HepG2 (cell line): ENCODE results near the gene JMJD1C. TPM values are rescaled to one million over a fixed set of nuclear protein-coding genes. Genes with fewer than 3 reads are reported as not detected.

ENCODE experiments used
- AKAP8 ChIP-seq: sonication (generic); formaldehyde crosslinking; IDR thresholded peaks from 2 replicates; pipeline ENCODE4 v1.5.1; 2020; ENCODE audit warnings: mild to moderate bottlenecking, missing genetic modification reagents
- BCL6 ChIP-seq: IDR thresholded peaks from 2 replicates; pipeline ENCODE4 v1.6.1; 2016; ENCODE audit warnings: missing genetic modification reagents, missing compliant biosample characterization
- HDAC2 ChIP-seq: sonication (generic); formaldehyde crosslinking; IDR thresholded peaks from 2 replicates; pipeline ENCODE4 v1.4.0; 2020; ENCODE audit warnings: missing genetic modification reagents
- IKZF1 ChIP-seq: fragments of 450-650 bp; IDR thresholded peaks from 2 replicates; pipeline ENCODE4 v1.7.1; 2016
- IKZF4 ChIP-seq: sonication (generic); formaldehyde crosslinking; IDR thresholded peaks from 2 replicates; pipeline ENCODE4 v1.5.1; 2020; ENCODE audit warnings: borderline replicate concordance, mild to moderate bottlenecking, low read depth, missing genetic modification reagents; ENCODE audit errors: not compliant biosample characterization
- KLF16 ChIP-seq, 2 experiments: sonication (generic) in 1 of 2; formaldehyde crosslinking in 1 of 2; IDR thresholded peaks; 2 replicates each; pipeline versions ENCODE4 v1.6.1 to v1.8.0; 2016 to 2023; ENCODE audit warnings: missing genetic modification reagents in 2 of 2, missing compliant biosample characterization in 1 of 2
- MAFK ChIP-seq, 2 experiments: IDR thresholded peaks in 1 of 2; conservative IDR thresholded peaks in 1 of 2; 2 replicates each; pipeline ENCODE4 v1.6.1; 2011; ENCODE audit warnings: improper control_type of control experiment in 2 of 2, low read length in 2 of 2
- MTF1 ChIP-seq: sonication (generic); formaldehyde crosslinking; IDR thresholded peaks from 2 replicates; pipeline ENCODE4 v1.5.0; 2020; ENCODE audit warnings: missing genetic modification reagents
- MXI1 ChIP-seq: IDR thresholded peaks from 3 replicates; pipeline ENCODE4 v1.6.1; 2012; ENCODE audit warnings: low read depth, low read length, inconsistent platforms, borderline replicate concordance
- NCOA1 ChIP-seq: sonication (generic); formaldehyde crosslinking; IDR thresholded peaks from 2 replicates; pipeline ENCODE4 v1.9.0; 2021; ENCODE audit warnings: missing genetic modification reagents
- NFE2L1 ChIP-seq: sonication (generic); formaldehyde crosslinking; IDR thresholded peaks from 2 replicates; pipeline ENCODE4 v1.4.0; 2020; ENCODE audit warnings: missing genetic modification reagents, mild to moderate bottlenecking, borderline replicate concordance
- SIN3A ChIP-seq: IDR thresholded peaks from 2 replicates; pipeline ENCODE4 v1.6.1; 2011; ENCODE audit warnings: low read depth, mild to moderate bottlenecking, control low read depth, low read length, borderline replicate concordance
- TBX3 ChIP-seq: fragments of 450-650 bp; IDR thresholded peaks from 2 replicates; pipeline ENCODE4 v1.6.1; 2017; ENCODE audit warnings: antibody characterized with exemption, mild to moderate bottlenecking, inconsistent platforms, borderline replicate concordance
- TCF7 ChIP-seq: sonication (generic); IDR thresholded peaks from 2 replicates; pipeline ENCODE4 v1.6.1; 2016; ENCODE audit warnings: antibody characterized with exemption, low read depth
- TGIF2 ChIP-seq: IDR thresholded peaks from 2 replicates; pipeline ENCODE4 v1.6.1; 2016; ENCODE audit warnings: control low read depth, missing compliant biosample characterization
- THAP9 ChIP-seq: sonication (generic); formaldehyde crosslinking; IDR thresholded peaks from 2 replicates; pipeline ENCODE4; 2020; ENCODE audit warnings: missing genetic modification reagents, mild to moderate bottlenecking, borderline replicate concordance
- TSC22D2 ChIP-seq: sonication (generic); formaldehyde crosslinking; IDR thresholded peaks from 2 replicates; pipeline ENCODE4 v1.5.1; 2020; ENCODE audit warnings: missing genetic modification reagents, mild to moderate bottlenecking, borderline replicate concordance
- ZBTB21 ChIP-seq: sonication (generic); formaldehyde crosslinking; IDR thresholded peaks from 2 replicates; pipeline ENCODE4 v1.4.0; 2020; ENCODE audit warnings: missing genetic modification reagents
- ZBTB25 ChIP-seq: IDR thresholded peaks from 2 replicates; pipeline ENCODE4 v1.6.1; 2018; ENCODE audit warnings: missing genetic modification reagents
- ZNF10 ChIP-seq: sonication (generic); formaldehyde crosslinking; IDR thresholded peaks from 2 replicates; pipeline ENCODE4 v1.4.0; 2020; ENCODE audit warnings: mild to moderate bottlenecking, low read depth, missing genetic modification reagents, borderline replicate concordance
- ZNF552 ChIP-seq: sonication (generic); formaldehyde crosslinking; IDR thresholded peaks from 2 replicates; pipeline ENCODE4 v1.9.0; 2022; ENCODE audit warnings: missing genetic modification reagents, mild to moderate bottlenecking, borderline replicate concordance
- ZNF704 ChIP-seq: sonication (generic); formaldehyde crosslinking; IDR thresholded peaks from 2 replicates; pipeline ENCODE4 v1.8.1; 2023; ENCODE audit warnings: mild to moderate bottlenecking, inconsistent platforms, moderate library complexity, missing genetic modification reagents, borderline replicate concordance
- ZNF710 ChIP-seq: sonication (generic); formaldehyde crosslinking; IDR thresholded peaks from 2 replicates; pipeline ENCODE4 v1.5.0; 2020; ENCODE audit warnings: mild to moderate bottlenecking, missing genetic modification reagents, borderline replicate concordance
- ZNF749 ChIP-seq: sonication (generic); formaldehyde crosslinking; IDR thresholded peaks from 2 replicates; pipeline ENCODE4 v1.8.0; 2022; ENCODE audit warnings: mild to moderate bottlenecking, missing genetic modification reagents, moderate library complexity, borderline replicate concordance
- polyA plus RNA-seq, 8 experiments: library from polyadenylated mRNA; depleted of rRNA in 3 of 8; stranded (reverse) in 7 of 8; unstranded in 1 of 8; fragments of >200 nt; fragmentation: Illumina TruSeq in 4 of 8; extraction: Trizol in 4 of 8; gene quantifications; 2 replicates each; pipeline versions ENCODE4 v1.2.1 to v1.2.3, GENCODE V29; 2011 to 2016; ENCODE audit warnings: low read depth in 4 of 8, missing spikeins in 1 of 8, mixed read lengths in 1 of 8; ENCODE audit not compliant: insufficient read depth in 1 of 8
- total RNA-seq, 5 experiments: library from RNA; depleted of rRNA; stranded (reverse); fragments of >200 nt; fragmentation: Illumina TruSeq; extraction: Trizol; gene quantifications; 2 replicates each; pipeline ENCODE4 v1.2.3, GENCODE V29; 2016; ENCODE audit warnings: low read depth in 1 of 5

Gene JMJD1C
- total and polyA plus RNA-seq, 2 of the 13 experiments (the other 11 are each of a cell fraction or from before 2014, with no cell fraction given) = 42.3 to 42.7 TPM

GRCh38 chr10:63365976-63366765, 99.6 kb downstream of the JMJD1C start (continued):
- TF ChIP-seq ZNF704 (CRISPR knock-in tag) = no peak
- no peak for TF ChIP-seq TCF7
- TF ChIP-seq ZBTB25 = no peak
- no peak for TF ChIP-seq MTF1 (CRISPR knock-in tag)
- TF ChIP-seq ZBTB21 (CRISPR knock-in tag) = no peak
- TF ChIP-seq ZNF710 (CRISPR knock-in tag) = no peak
- no peak for TF ChIP-seq TSC22D2 (CRISPR knock-in tag)
- no peak for TF ChIP-seq ZNF10
- TF ChIP-seq MXI1 = no peak
- TF ChIP-seq ZNF552 = no peak
- TF ChIP-seq TGIF2 (CRISPR knock-in tag) = no peak
- TF ChIP-seq AKAP8 = no peak
- TF ChIP-seq IKZF1 = no peak
- no peak for TF ChIP-seq TBX3
- TF ChIP-seq SIN3A = no peak
- no peak for TF ChIP-seq THAP9 (CRISPR knock-in tag)
- no peak for TF ChIP-seq KLF16 (CRISPR knock-in tag; IDR thresholded peaks at IDR 0.05)
- TF ChIP-seq HDAC2 = no peak
- TF ChIP-seq NFE2L1 = no peak
- TF ChIP-seq ZNF749 = no peak
- TF ChIP-seq BCL6 (CRISPR knock-in tag) = no peak
- TF ChIP-seq IKZF4 (CRISPR knock-in tag) = no peak
- no peak for TF ChIP-seq MAFK (conservative IDR thresholded peaks at IDR 0.05 in 1 of 2, IDR thresholded peaks at IDR 0.05 in 1 of 2; ENCODE audit: low read length in 2 of 2)
- TF ChIP-seq NCOA1 = no peak
